GM12891 (cell line): ENCODE results near the gene CDC14B.

Source experiments
- PAX5 ChIP-seq: IDR thresholded peaks from 2 replicates; pipeline ENCODE4 v1.6.1; 2011; ENCODE audit warnings: low read length, moderate library complexity, mild to moderate bottlenecking; ENCODE audit not compliant: insufficient read depth, severe bottlenecking
- POLR2A ChIP-seq: IDR thresholded peaks from 2 replicates; pipeline ENCODE4 v1.6.1; 2011; ENCODE audit warnings: low read depth, low read length, control low read depth
- POLR2AphosphoS5 ChIP-seq: IDR thresholded peaks from 2 replicates; pipeline ENCODE4 v1.6.1; 2011; ENCODE audit warnings: low read depth, low read length, control low read depth
- POU2F2 ChIP-seq: IDR thresholded peaks from 2 replicates; pipeline ENCODE4 v1.6.1; 2011; ENCODE audit warnings: low read depth, mild to moderate bottlenecking, control low read depth, low read length, moderate library complexity
- TAF1 ChIP-seq: IDR thresholded peaks from 2 replicates; pipeline ENCODE4 v1.6.1; 2011; ENCODE audit warnings: low read depth, low read length, control low read depth

DNA sequence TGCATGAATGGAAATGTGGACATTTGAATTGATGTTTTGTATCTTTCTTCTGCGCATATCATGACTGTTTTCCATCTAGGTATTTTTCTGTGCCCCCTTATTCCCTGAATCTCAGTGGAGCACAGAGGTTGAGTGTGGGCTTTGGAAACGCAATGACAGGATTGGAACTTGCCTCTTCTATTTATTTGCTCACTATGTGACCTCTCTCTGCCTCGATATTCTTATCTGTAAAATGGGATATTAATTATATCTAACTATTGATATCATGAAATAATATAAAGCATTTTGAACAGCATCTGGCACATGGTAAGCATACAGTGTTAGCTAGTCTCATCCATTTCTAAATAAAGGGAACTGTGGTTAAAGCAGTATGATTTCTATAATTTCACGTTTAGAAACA, 143.6 kb downstream of the CDC14B start:
- TF ChIP-seq TAF1: no peak
- no peak for TF ChIP-seq POLR2A
- TF ChIP-seq POLR2AphosphoS5: no peak
- no peak for TF ChIP-seq POU2F2
- no peak for TF ChIP-seq PAX5
